SJCRH30 (cell line): ENCODE results near the gene SDR9C7. TPM values are rescaled to one million over a fixed set of nuclear protein-coding genes. Genes with fewer than 3 reads are reported as not detected.
"Not testable (repeated sequence)": the region's sequence is repeated elsewhere in the genome, so short reads cannot be mapped to it uniquely, and the experiment has no call there.

Source experiments
- DNase-seq, 2 experiments: peaks; one replicate each; pipeline ENCODE4 v3.0.0-alpha.2; 2015 to 2020
- H3K27ac ChIP-seq: fragments of 250-450 bp; sonication (Bioruptor Pico); 2 replicates; pipeline ENCODE4 v1.5.1; 2020; ENCODE audit warnings: mild to moderate bottlenecking, moderate library complexity
- H3K27me3 ChIP-seq: fragments of 250-450 bp; sonication (Bioruptor Pico); 2 replicates; pipeline ENCODE4 v1.5.1; 2020; ENCODE audit warnings: mild to moderate bottlenecking, moderate library complexity
- H3K36me3 ChIP-seq: fragments of 250-450 bp; sonication (Bioruptor Pico); 2 replicates; pipeline ENCODE4 v1.5.1; 2020; ENCODE audit warnings: mild to moderate bottlenecking, moderate library complexity
- H3K4me1 ChIP-seq: fragments of 250-450 bp; sonication (Bioruptor Pico); 2 replicates; pipeline ENCODE4 v1.5.1; 2020; ENCODE audit warnings: mild to moderate bottlenecking, moderate library complexity
- H3K4me3 ChIP-seq: fragments of 250-450 bp; sonication (Bioruptor Pico); 2 replicates; pipeline ENCODE4 v1.5.1; 2020; ENCODE audit warnings: mild to moderate bottlenecking, moderate library complexity
- H3K9me3 ChIP-seq: fragments of 250-450 bp; sonication (Bioruptor Pico); replicated peaks from 2 replicates; pipeline ENCODE4 v1.5.1; 2020; ENCODE audit warnings: mild to moderate bottlenecking, moderate library complexity
- total RNA-seq: library from RNA; depleted of rRNA; stranded (reverse); fragments of >200 nt; shearing (Covaris generic); gene quantifications from 2 replicates; pipeline ENCODE4 v1.2.3, GENCODE V29; 2014

Gene SDR9C7
- total RNA-seq, 1 experiment from 2014 or later: not detected

DNA sequence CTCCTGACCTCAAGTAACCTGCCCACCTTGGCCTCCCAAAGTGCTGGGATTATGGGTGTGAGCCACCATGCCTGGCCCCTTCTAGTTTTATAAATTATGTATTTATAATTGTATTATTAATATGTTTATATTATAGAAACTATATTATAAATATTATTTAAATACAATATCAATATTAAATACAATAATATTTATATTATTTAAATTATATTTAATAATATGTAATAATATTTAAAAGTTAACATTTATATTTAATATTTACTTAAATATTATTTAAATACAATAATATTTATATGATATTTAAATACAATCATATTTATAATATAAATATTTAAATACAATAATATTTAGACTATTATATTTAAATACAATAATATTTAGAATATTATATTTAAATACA lies 20.0 kb downstream of the SDR9C7 start:
- DNase-seq: no peak

DNA sequence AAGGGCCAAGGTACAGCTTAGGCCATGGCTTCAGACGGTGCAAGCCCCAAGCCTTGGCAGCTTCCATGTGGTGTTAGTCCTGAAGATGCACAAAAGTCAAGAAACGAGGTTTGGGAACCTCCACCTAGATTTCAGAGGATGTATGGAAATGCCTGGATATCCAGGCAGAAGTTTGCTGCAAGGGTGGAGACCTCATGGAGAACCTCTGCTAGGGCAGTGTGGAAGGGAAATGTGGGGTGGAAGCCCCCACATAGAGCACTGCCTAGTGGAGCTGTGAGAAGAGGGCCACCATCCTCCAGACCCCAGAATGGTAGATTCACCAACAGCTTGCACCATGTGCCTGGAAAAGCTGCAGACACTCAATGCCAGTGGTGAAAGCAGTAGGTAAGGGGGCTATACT lies 24.8 kb downstream of the SDR9C7 start:
- not testable (repeated sequence) for H3K9me3 ChIP-seq, H3K36me3 ChIP-seq, H3K27ac ChIP-seq, DNase-seq, H3K4me3 ChIP-seq, H3K27me3 ChIP-seq, H3K4me1 ChIP-seq

More for the DNA sequence above, 20.0 kb downstream of the SDR9C7 start:
- no peaks in the 10 kb centered on the region for H3K9me3 ChIP-seq
- no peaks in the 10 kb centered on the region for H3K36me3 ChIP-seq
- no peak overlapping the region for H3K4me3 ChIP-seq
- no peak overlapping the region for H3K27ac ChIP-seq
- no peaks in the 10 kb centered on the region for H3K4me1 ChIP-seq
- H3K27me3 ChIP-seq: no peaks in the 10 kb centered on the region

GRCh38 chr12:56908136-56908535 lies 26.1 kb downstream of the SDR9C7 start:
- DNase-seq: no peak
- H3K4me3 ChIP-seq: no peak overlapping the region

DNA sequence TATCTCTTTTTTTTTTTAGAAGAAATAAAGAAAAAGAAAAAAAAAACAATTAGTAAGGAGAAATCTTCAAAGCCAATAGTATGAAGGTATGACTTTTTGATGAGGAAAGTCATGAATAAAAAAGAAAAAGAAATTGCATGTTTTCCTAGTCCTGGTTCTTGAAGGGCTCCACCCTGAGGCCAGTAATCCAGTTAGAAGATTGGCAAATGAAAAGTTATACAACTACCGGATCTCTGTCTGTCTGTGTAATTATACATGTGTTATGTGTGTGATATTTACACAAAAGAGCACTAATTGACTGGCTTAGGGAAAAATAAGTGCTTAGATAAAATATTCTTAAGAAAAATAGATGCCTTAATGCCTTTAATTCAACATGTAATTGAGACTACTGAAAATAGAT lies 28.4 kb downstream of the SDR9C7 start:
- Histone ChIP-seq H3K27me3 (no peaks in the 10 kb centered on the region), H3K4me1 (no peaks in the 10 kb centered on the region), H3K4me3 (no peak overlapping the region), H3K36me3 (no peaks in the 10 kb centered on the region), H3K27ac (no peak overlapping the region), H3K9me3 (no peaks in the 10 kb centered on the region)
- no peak for DNase-seq

More at GRCh38 chr12:56908136-56908535, 26.1 kb downstream of the SDR9C7 start:
- Histone ChIP-seq H3K27ac (no peak overlapping the region), H3K4me1 (no peaks in the 10 kb centered on the region), H3K27me3 (no peaks in the 10 kb centered on the region), H3K9me3 (no peaks in the 10 kb centered on the region), H3K36me3 (no peaks in the 10 kb centered on the region)

DNA sequence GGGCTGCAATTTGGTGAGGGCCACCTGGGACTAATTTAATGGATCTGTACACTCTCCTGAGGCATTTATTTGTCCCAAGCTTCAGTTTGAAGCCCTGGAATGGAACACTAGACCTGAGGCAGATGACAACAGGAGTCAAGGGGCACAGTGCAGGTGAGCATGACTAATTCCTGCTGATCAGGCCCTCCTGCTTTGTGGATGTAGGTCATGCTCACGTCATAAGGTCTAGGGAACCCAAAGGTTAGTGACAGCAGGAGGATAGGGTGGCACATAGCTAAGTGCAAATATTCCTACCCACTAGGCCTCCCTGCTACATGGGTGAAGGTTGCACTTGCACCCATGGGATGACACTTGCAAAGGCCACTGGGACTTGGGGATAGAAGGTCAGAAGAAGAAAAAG lies 30.8 kb downstream of the SDR9C7 start:
- Histone ChIP-seq H3K27ac (no peak overlapping the region), H3K27me3 (no peaks in the 10 kb centered on the region), H3K4me3 (no peak overlapping the region), H3K36me3 (no peaks in the 10 kb centered on the region), H3K9me3 (no peaks in the 10 kb centered on the region), H3K4me1 (no peaks in the 10 kb centered on the region)
- no peak for DNase-seq

- H3K4me1 ChIP-seq, H3K4me3 ChIP-seq, H3K27ac ChIP-seq, H3K36me3 ChIP-seq, H3K9me3 ChIP-seq, DNase-seq, H3K27me3 ChIP-seq: not testable (repeated sequence)
Observed at GRCh38 chr12:56901313-56901712, 32.9 kb downstream of the SDR9C7 start.

- Histone ChIP-seq H3K27ac (no peak overlapping the region), H3K9me3 (no peaks in the 10 kb centered on the region)
Observed at GRCh38 chr12:56900583-56900982, 33.6 kb downstream of the SDR9C7 start.

GRCh38 chr12:56898938-56899337 lies 35.3 kb downstream of the SDR9C7 start:
- H3K4me1 ChIP-seq: no peaks in the 10 kb centered on the region
- no peaks in the 10 kb centered on the region for H3K36me3 ChIP-seq
- no peak for DNase-seq
- no peaks in the 10 kb centered on the region for H3K9me3 ChIP-seq
- no peaks in the 10 kb centered on the region for H3K27me3 ChIP-seq
- no peak overlapping the region for H3K4me3 ChIP-seq
- no peak overlapping the region for H3K27ac ChIP-seq

More at GRCh38 chr12:56900583-56900982, 33.6 kb downstream of the SDR9C7 start:
- no peaks in the 10 kb centered on the region for H3K36me3 ChIP-seq
- no peaks in the 10 kb centered on the region for H3K4me1 ChIP-seq
- DNase-seq: peak in 1 of 2 experiments; percentile 1
- H3K4me3 ChIP-seq: no peak overlapping the region
- H3K27me3 ChIP-seq: no peaks in the 10 kb centered on the region

- Histone ChIP-seq H3K9me3 (no peaks in the 10 kb centered on the region), H3K4me3 (no peak overlapping the region), H3K4me1 (no peaks in the 10 kb centered on the region), H3K27ac (no peak overlapping the region), H3K27me3 (no peaks in the 10 kb centered on the region), H3K36me3 (no peaks in the 10 kb centered on the region)
- DNase-seq: no peak
Observed at GRCh38 chr12:56897844-56898361, 36.3 kb downstream of the SDR9C7 start.

- no peak for DNase-seq
- Histone ChIP-seq H3K9me3 (no peaks in the 10 kb centered on the region), H3K36me3 (no peaks in the 10 kb centered on the region), H3K27me3 (no peaks in the 10 kb centered on the region), H3K4me1 (no peaks in the 10 kb centered on the region), H3K27ac (no peak overlapping the region), H3K4me3 (no peak overlapping the region)
Observed at GRCh38 chr12:56896082-56896481, 38.1 kb downstream of the SDR9C7 start.

DNA sequence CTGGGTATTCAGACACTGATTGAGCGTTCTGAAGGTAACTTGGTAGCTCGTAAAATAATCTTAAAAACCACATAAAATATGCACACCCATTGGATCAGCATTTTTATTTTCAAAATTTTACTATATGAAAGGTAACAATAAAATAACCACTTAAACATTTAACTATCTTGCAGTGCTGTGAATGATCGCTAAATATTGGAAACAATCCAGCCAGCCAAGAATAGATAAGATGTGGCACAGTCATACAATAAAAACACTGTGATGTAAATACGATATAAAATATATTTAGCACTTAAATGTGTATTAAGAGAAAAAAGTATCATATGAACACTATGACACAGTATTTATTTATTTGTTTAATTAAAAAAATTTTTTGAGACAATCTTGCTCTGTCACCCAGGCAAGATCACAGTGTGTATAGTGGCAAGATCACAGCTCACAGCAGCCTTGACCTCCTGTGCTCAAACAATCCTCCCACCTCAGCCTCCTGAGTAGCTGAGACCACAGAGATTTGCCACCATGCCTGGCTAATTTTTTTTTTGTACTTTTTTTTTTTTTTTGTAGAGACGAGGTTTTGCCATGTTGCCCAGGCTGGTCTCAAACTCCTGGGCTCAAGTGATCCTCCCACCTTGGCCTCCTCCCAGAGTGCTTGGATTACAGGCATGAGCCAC lies 39.4 kb downstream of the SDR9C7 start:
- Histone ChIP-seq H3K4me1 (no peaks in the 10 kb centered on the region), H3K27me3 (no peaks in the 10 kb centered on the region), H3K36me3 (no peaks in the 10 kb centered on the region), H3K4me3 (no peak overlapping the region), H3K27ac (no peak overlapping the region), H3K9me3 (no peaks in the 10 kb centered on the region)
- DNase-seq: no peak

GRCh38 chr12:56891885-56892284 lies 42.3 kb downstream of the SDR9C7 start:
- not testable (repeated sequence) for H3K4me3 ChIP-seq, H3K27me3 ChIP-seq, H3K9me3 ChIP-seq, DNase-seq, H3K36me3 ChIP-seq, H3K4me1 ChIP-seq, H3K27ac ChIP-seq

GRCh38 chr12:56886319-56886718 lies 47.9 kb downstream of the SDR9C7 start:
- no peak for DNase-seq
- H3K36me3 ChIP-seq: no peaks in the 10 kb centered on the region

GRCh38 chr12:56885316-56885715 lies 48.9 kb downstream of the SDR9C7 start:
- Histone ChIP-seq H3K36me3 (no peaks in the 10 kb centered on the region), H3K9me3 (no peaks in the 10 kb centered on the region), H3K27ac (no peak overlapping the region), H3K4me1 (no peaks in the 10 kb centered on the region), H3K27me3 (no peaks in the 10 kb centered on the region), H3K4me3 (no peak overlapping the region)
- DNase-seq: no peak

More at GRCh38 chr12:56886319-56886718, 47.9 kb downstream of the SDR9C7 start:
- Histone ChIP-seq H3K9me3 (no peaks in the 10 kb centered on the region), H3K27me3 (no peaks in the 10 kb centered on the region), H3K4me3 (no peak overlapping the region), H3K4me1 (no peaks in the 10 kb centered on the region), H3K27ac (no peak overlapping the region)

GRCh38 chr12:56884421-56884820 lies 49.8 kb downstream of the SDR9C7 start:
- no peaks in the 10 kb centered on the region for H3K9me3 ChIP-seq
- DNase-seq: no peak
- no peak overlapping the region for H3K27ac ChIP-seq
- H3K4me3 ChIP-seq: no peak overlapping the region
- no peaks in the 10 kb centered on the region for H3K27me3 ChIP-seq
- no peaks in the 10 kb centered on the region for H3K4me1 ChIP-seq
- H3K36me3 ChIP-seq: no peaks in the 10 kb centered on the region

DNA sequence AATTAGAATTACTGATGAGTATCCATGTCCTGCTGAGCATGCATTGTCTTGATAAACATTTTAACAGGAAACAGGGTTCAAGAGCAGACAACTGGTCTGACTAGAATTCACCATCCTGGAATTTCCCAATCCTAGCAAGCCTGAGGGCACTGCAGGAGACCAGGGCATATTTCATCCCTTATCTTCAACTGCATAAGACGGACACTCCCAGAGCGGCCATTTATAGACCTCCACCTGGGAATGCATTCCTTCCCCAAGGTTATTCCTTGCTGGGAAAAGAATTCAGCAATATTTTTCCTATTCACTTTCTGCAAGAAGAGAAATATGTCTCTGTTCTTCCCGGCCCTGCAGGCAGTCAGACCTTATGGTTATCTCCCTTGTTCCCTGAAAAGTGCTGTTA lies 51.8 kb downstream of the SDR9C7 start:
- not testable (repeated sequence) for DNase-seq, H3K27me3 ChIP-seq, H3K36me3 ChIP-seq, H3K27ac ChIP-seq, H3K4me3 ChIP-seq, H3K9me3 ChIP-seq, H3K4me1 ChIP-seq
